ENCODE measurements around the gene TEX30. TPM values are rescaled to one million over a fixed set of nuclear protein-coding genes. Genes with fewer than 3 reads are reported as not detected.

TEX30 gene
- total and polyA plus RNA-seq, 2 donors (not counting 3 experiments of a cell fraction or from before 2014, with no cell fraction given): 12.5 to 19.8 TPM

DNA sequence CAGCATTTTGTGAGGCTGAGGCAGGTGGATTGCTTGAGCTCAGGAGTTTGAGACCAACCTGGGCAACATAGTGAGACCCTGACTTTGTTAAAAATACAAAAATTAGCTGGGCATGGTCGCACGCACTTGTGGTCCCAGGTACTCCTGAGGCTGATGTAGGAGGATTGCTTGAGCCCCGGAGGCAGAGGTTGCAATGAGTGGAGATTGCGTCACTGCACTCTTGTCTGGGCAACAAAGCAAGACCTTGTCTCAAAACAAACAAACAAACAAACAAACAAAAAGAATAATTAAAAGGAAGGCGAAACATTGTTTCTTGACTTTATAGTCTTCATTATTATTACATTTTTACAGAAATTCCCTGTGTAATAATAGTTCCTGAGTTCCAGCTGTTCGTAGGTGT lies 41.2 kb upstream of the TEX30 start:
- no peak overlapping the region for H3K27ac ChIP-seq (ENCODE audit: insufficient read depth, low read depth, low read length)
- TF ChIP-seq, protein P1, sequence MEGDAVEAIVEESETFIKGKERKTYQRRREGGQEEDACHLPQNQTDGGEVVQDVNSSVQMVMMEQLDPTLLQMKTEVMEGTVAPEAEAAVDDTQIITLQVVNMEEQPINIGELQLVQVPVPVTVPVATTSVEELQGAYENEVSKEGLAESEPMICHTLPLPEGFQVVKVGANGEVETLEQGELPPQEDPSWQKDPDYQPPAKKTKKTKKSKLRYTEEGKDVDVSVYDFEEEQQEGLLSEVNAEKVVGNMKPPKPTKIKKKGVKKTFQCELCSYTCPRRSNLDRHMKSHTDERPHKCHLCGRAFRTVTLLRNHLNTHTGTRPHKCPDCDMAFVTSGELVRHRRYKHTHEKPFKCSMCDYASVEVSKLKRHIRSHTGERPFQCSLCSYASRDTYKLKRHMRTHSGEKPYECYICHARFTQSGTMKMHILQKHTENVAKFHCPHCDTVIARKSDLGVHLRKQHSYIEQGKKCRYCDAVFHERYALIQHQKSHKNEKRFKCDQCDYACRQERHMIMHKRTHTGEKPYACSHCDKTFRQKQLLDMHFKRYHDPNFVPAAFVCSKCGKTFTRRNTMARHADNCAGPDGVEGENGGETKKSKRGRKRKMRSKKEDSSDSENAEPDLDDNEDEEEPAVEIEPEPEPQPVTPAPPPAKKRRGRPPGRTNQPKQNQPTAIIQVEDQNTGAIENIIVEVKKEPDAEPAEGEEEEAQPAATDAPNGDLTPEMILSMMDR (IDR thresholded peaks at IDR 0.05; ENCODE audit: extremely low read depth in 1 of 2, insufficient read depth in 1 of 2, low read depth in 1 of 2, low read length in 2 of 2): no peak
- no peak for TF ChIP-seq GATA2 (IDR thresholded peaks at IDR 0.05; ENCODE audit: insufficient read depth, insufficient read length, low read depth, low read length)
- TF ChIP-seq MYC (IDR thresholded peaks at IDR 0.05; ENCODE audit: low read depth, low read length): no peak
- TF ChIP-seq POLR2A (IDR thresholded peaks at IDR 0.05; ENCODE audit: low read depth, low read length): no peak
- intact Hi-C loops (cut with micrococcal nuclease) (no loop called here), dilution Hi-C loops (cut with MboI; ENCODE audit: extremely low pct_ligation_motif_present, low sequenced_read_pairs) (no loop called here)
- H3K9me3 ChIP-seq (replicated peaks; ENCODE audit: control insufficient read depth, insufficient read depth, low read length): no peaks in the 10 kb centered on the region
- CTCF ChIA-PET: interaction anchor here (1.0 to 1.7 kb wide), 4 partner anchors 9 to 233 kb away, joined by 3 read pairs; no protein-coding TSS in a partner anchor
- no peak for DNase-seq (ENCODE audit: low read depth, low spot score)
- H3K36me3 ChIP-seq (ENCODE audit: control insufficient read depth in 2 of 2, extremely low read depth in 1 of 2, insufficient read depth in 2 of 2, low read length in 2 of 2): peaks cover 0 to 2% of the 10 kb centered on the region in 2 experiments
- no peak for FAIRE-seq
- no peak overlapping the region for H3K4me2 ChIP-seq (ENCODE audit: insufficient read depth, low read length)
- H3K27me3 ChIP-seq (ENCODE audit: control insufficient read depth in 2 of 2, insufficient read depth in 2 of 2, low read length in 2 of 2): no peaks in the 10 kb centered on the region
- peaks cover 2% of the 10 kb centered on the region for H3K4me1 ChIP-seq (ENCODE audit: control insufficient read depth, extremely low read depth, insufficient read depth, low read length)
- H3K9me1 ChIP-seq (replicated peaks; ENCODE audit: control insufficient read depth, extremely low read depth, insufficient read depth, low read length): no peaks in the 10 kb centered on the region
- no peak overlapping the region for H3K4me3 ChIP-seq (replicated peaks in 1 of 3; ENCODE audit: insufficient read depth in 1 of 3, low read depth in 1 of 3, low read length in 3 of 3)
- H3K79me2 ChIP-seq (ENCODE audit: control insufficient read depth, insufficient read depth, low read length): peaks cover 20% of the 10 kb centered on the region
- no peak overlapping the region for H2AFZ ChIP-seq (ENCODE audit: low read depth, low read length)
- H3K9ac ChIP-seq (replicated peaks; ENCODE audit: extremely low read depth, insufficient read depth, low read length): no peak overlapping the region
- no TSS peak for BruUV-seq (replicated peaks)
- POLR2A ChIA-PET: no interaction called here
- peaks cover 3% of the 10 kb centered on the region for H4K20me1 ChIP-seq (replicated peaks; ENCODE audit: control insufficient read depth, extremely low read depth, insufficient read depth, low read length)

DNA sequence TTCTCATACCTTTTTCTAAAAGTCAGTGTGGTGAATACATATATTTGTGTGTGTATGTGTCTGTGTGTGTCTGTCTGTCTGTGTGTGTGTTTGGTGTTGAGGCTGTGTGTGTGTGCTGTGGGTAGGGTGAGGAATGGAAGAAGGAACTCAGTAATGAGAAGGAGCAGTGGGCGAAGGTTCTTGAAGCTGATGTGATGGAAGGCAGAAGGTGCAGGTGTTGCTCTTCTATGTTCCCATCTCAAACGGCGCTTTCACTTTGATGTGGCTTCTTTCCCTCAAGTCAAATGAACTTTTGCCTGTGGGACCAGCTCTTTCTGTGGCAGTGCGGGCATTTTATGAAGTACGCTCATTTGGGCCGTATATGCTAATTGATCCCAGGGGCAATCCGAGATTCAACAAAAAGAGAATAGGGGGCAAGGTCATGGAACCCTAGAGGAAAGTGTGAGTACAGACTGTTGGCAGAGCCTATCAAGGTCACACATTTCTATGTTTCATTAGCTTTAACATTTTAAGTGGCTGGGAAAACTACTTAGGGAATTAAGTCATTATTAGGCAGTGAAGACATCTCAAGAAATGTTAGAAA lies 40.5 kb upstream of the TEX30 start:
- CTCF ChIA-PET: interaction anchor here (1.0 to 1.7 kb wide), 4 partner anchors 10 to 232 kb away, joined by 3 read pairs; no protein-coding TSS in a partner anchor

More for the DNA sequence above, 40.5 kb upstream of the TEX30 start:
- Histone ChIP-seq H3K4me2 (ENCODE audit: insufficient read depth, low read length) (no peak overlapping the region), H3K36me3 (ENCODE audit: control insufficient read depth in 2 of 2, extremely low read depth in 1 of 2, insufficient read depth in 2 of 2, low read length in 2 of 2) (peaks cover 0 to 2% of the 10 kb centered on the region in 2 experiments), H3K27ac (ENCODE audit: insufficient read depth, low read depth, low read length) (no peak overlapping the region), H3K9ac (replicated peaks; ENCODE audit: extremely low read depth, insufficient read depth, low read length) (no peak overlapping the region), H3K9me1 (replicated peaks; ENCODE audit: control insufficient read depth, extremely low read depth, insufficient read depth, low read length) (no peaks in the 10 kb centered on the region), H2AFZ (ENCODE audit: low read depth, low read length) (no peak overlapping the region), H3K27me3 (ENCODE audit: control insufficient read depth in 2 of 2, insufficient read depth in 2 of 2, low read length in 2 of 2) (no peaks in the 10 kb centered on the region), H3K4me1 (ENCODE audit: control insufficient read depth, extremely low read depth, insufficient read depth, low read length) (peaks cover 2% of the 10 kb centered on the region), H4K20me1 (replicated peaks; ENCODE audit: control insufficient read depth, extremely low read depth, insufficient read depth, low read length) (peaks cover 3% of the 10 kb centered on the region), H3K4me3 (replicated peaks in 1 of 3; ENCODE audit: insufficient read depth in 1 of 3, low read depth in 1 of 3, low read length in 3 of 3) (no peak overlapping the region), H3K79me2 (ENCODE audit: control insufficient read depth, insufficient read depth, low read length) (peaks cover 20% of the 10 kb centered on the region), H3K9me3 (replicated peaks; ENCODE audit: control insufficient read depth, insufficient read depth, low read length) (no peaks in the 10 kb centered on the region)
- FAIRE-seq (no peak), DNase-seq (ENCODE audit: low read depth, low spot score) (no peak)
- TF ChIP-seq EZH2 (IDR thresholded peaks at IDR 0.05; ENCODE audit: borderline replicate concordance, low read depth, low read length, severe bottlenecking): no peak
- TF ChIP-seq, protein P2, sequence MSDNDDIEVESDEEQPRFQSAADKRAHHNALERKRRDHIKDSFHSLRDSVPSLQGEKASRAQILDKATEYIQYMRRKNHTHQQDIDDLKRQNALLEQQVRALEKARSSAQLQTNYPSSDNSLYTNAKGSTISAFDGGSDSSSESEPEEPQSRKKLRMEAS (IDR thresholded peaks at IDR 0.05; ENCODE audit: insufficient read depth, insufficient read length): no peak
- no peak for TF ChIP-seq FOS (IDR thresholded peaks at IDR 0.05; ENCODE audit: borderline replicate concordance, insufficient read depth, low read length)
- TF ChIP-seq, protein P1 (IDR thresholded peaks at IDR 0.05; ENCODE audit: extremely low read depth in 1 of 2, insufficient read depth in 1 of 2, low read depth in 1 of 2, low read length in 2 of 2): no peak
- TF ChIP-seq MYC (IDR thresholded peaks at IDR 0.05; ENCODE audit: low read depth, low read length): no peak
- TF ChIP-seq GATA2 (IDR thresholded peaks at IDR 0.05; ENCODE audit: insufficient read depth, insufficient read length, low read depth, low read length): no peak
- no peak for TF ChIP-seq JUN (IDR thresholded peaks at IDR 0.05; ENCODE audit: borderline replicate concordance, insufficient read depth, insufficient read length, low read depth)
- TF ChIP-seq POLR2A (IDR thresholded peaks at IDR 0.05; ENCODE audit: low read depth, low read length): no peak
- no peak for TF ChIP-seq POLR2AphosphoS5 (IDR thresholded peaks at IDR 0.05; ENCODE audit: insufficient read depth, low read depth, low read length)
- intact Hi-C loops (cut with micrococcal nuclease) (no loop called here), dilution Hi-C loops (cut with MboI; ENCODE audit: extremely low pct_ligation_motif_present, low sequenced_read_pairs) (no loop called here)
- POLR2A ChIA-PET: no interaction called here
- BruUV-seq (replicated peaks): no TSS peak

Measured in endothelial cell of umbilical vein (primary cell).